GM18526 (cell line): ENCODE data around the gene EXOC2.

Experiments
- POLR2A ChIP-seq: IDR thresholded peaks from 3 replicates; pipeline ENCODE4 v1.6.1; 2011; ENCODE audit not compliant: insufficient read length; ENCODE audit errors: extremely low read depth

The EXOC2 gene

GRCh38 chr6:513058-513457 is 179.9 kb downstream of the EXOC2 start:
- no peak for TF ChIP-seq POLR2A

- TF ChIP-seq POLR2A: no peak
These were observed 181.3 kb downstream of the EXOC2 start for GRCh38 chr6:511488-512137.

GRCh38 chr6:509676-510075 is 183.3 kb downstream of the EXOC2 start:
- TF ChIP-seq POLR2A: no peak

- TF ChIP-seq POLR2A: no peak
These were observed 184.3 kb downstream of the EXOC2 start for GRCh38 chr6:508614-509013.

- no peak for TF ChIP-seq POLR2A
These were observed 184.9 kb downstream of the EXOC2 start for GRCh38 chr6:508006-508405.

- TF ChIP-seq POLR2A: no peak
These were observed 185.9 kb downstream of the EXOC2 start for GRCh38 chr6:506920-507622.

GRCh38 chr6:506508-506907 is 186.4 kb downstream of the EXOC2 start:
- TF ChIP-seq POLR2A: no peak

GRCh38 chr6:505374-505773 is 187.6 kb downstream of the EXOC2 start:
- no peak for TF ChIP-seq POLR2A

- TF ChIP-seq POLR2A: no peak
These were observed 188.4 kb downstream of the EXOC2 start for GRCh38 chr6:504446-504980.

GRCh38 chr6:503610-504362 is 189.2 kb downstream of the EXOC2 start:
- no peak for TF ChIP-seq POLR2A

- TF ChIP-seq POLR2A: no peak
These were observed 190.2 kb downstream of the EXOC2 start for GRCh38 chr6:502761-503160.

GRCh38 chr6:501891-502601 is 190.9 kb downstream of the EXOC2 start:
- TF ChIP-seq POLR2A: no peak

GRCh38 chr6:499617-500016 is 193.3 kb downstream of the EXOC2 start:
- TF ChIP-seq POLR2A: no peak

GRCh38 chr6:498795-499231 is 194.1 kb downstream of the EXOC2 start:
- TF ChIP-seq POLR2A: no peak

- TF ChIP-seq POLR2A: no peak
These were observed 195.7 kb downstream of the EXOC2 start for GRCh38 chr6:497258-497657.
